Stimulated activated naive CD8-positive, alpha-beta T cell treated with anti-CD3 and anti-CD28 coated beads, Interleukin-15, Interleukin-2, amounts not matched to agents 100 ng/mL and 50 ng/mL, for 24 hours (primary cell): ENCODE results near the gene MACO1.

Experiments used
- H3K27ac Mint-ChIP-seq: one replicate; pipeline ENCODE4 v1.8.0; 2021; ENCODE audit warnings: mild to moderate bottlenecking, mixed read lengths
- H3K27me3 Mint-ChIP-seq: one replicate; pipeline ENCODE4 v1.8.0; 2021; ENCODE audit warnings: mixed read lengths
- H3K36me3 Mint-ChIP-seq: one replicate; pipeline ENCODE4 v1.8.0; 2021; ENCODE audit warnings: low read depth, mixed read lengths
- H3K4me1 Mint-ChIP-seq: one replicate; pipeline ENCODE4 v1.8.0; 2021; ENCODE audit warnings: low read depth, mixed read lengths
- H3K4me3 Mint-ChIP-seq: one replicate; pipeline ENCODE4 v1.8.0; 2021; ENCODE audit warnings: mild to moderate bottlenecking, mixed read lengths
- H3K9me3 Mint-ChIP-seq: one replicate; pipeline ENCODE4 v1.8.0; 2021; ENCODE audit warnings: mixed read lengths

MACO1 gene

GRCh38 chr1:25484096-25484495 is 53.4 kb downstream of the MACO1 start:
- Mint-ChIP-seq H3K27me3 (no peaks in the 10 kb centered on the region), H3K36me3 (peaks cover 23% of the 10 kb centered on the region), H3K9me3 (no peaks in the 10 kb centered on the region), H3K27ac (no peak overlapping the region), H3K4me3 (no peak overlapping the region), H3K4me1 (peaks cover 5% of the 10 kb centered on the region)

GRCh38 chr1:25484533-25484932 is 53.8 kb downstream of the MACO1 start:
- H3K27ac Mint-ChIP-seq, result no peak overlapping the region

GRCh38 chr1:25485536-25486411 is 55.1 kb downstream of the MACO1 start:
- Mint-ChIP-seq H3K27ac (no peak overlapping the region), H3K4me3 (no peak overlapping the region), H3K27me3 (no peaks in the 10 kb centered on the region), H3K36me3 (peaks cover 38% of the 10 kb centered on the region), H3K4me1 (peaks cover 5% of the 10 kb centered on the region), H3K9me3 (no peaks in the 10 kb centered on the region)

More at GRCh38 chr1:25484533-25484932, 53.8 kb downstream of the MACO1 start:
- H3K9me3 Mint-ChIP-seq, result no peaks in the 10 kb centered on the region
- peaks cover 5% of the 10 kb centered on the region for H3K4me1 Mint-ChIP-seq
- H3K4me3 Mint-ChIP-seq, result no peak overlapping the region
- peaks cover 28% of the 10 kb centered on the region for H3K36me3 Mint-ChIP-seq
- H3K27me3 Mint-ChIP-seq, result no peaks in the 10 kb centered on the region

- no peaks in the 10 kb centered on the region for H3K27me3 Mint-ChIP-seq
- H3K4me3 Mint-ChIP-seq, result no peak overlapping the region
- peaks cover 5% of the 10 kb centered on the region for H3K4me1 Mint-ChIP-seq
- H3K27ac Mint-ChIP-seq, result no peak overlapping the region
- no peaks in the 10 kb centered on the region for H3K9me3 Mint-ChIP-seq
- peaks cover 45% of the 10 kb centered on the region for H3K36me3 Mint-ChIP-seq
These were observed 55.9 kb downstream of the MACO1 start for GRCh38 chr1:25486602-25487001.

GRCh38 chr1:25487628-25488027 is 56.9 kb downstream of the MACO1 start:
- Mint-ChIP-seq H3K4me3 (no peak overlapping the region), H3K9me3 (no peaks in the 10 kb centered on the region), H3K27ac (no peak overlapping the region), H3K36me3 (peaks cover 52% of the 10 kb centered on the region), H3K4me1 (peaks cover 5% of the 10 kb centered on the region), H3K27me3 (no peaks in the 10 kb centered on the region)

GRCh38 chr1:25492323-25492722 is 61.6 kb downstream of the MACO1 start:
- Mint-ChIP-seq H3K4me3 (no peak overlapping the region), H3K4me1 (no peaks in the 10 kb centered on the region), H3K27me3 (no peaks in the 10 kb centered on the region), H3K27ac (no peak overlapping the region), H3K36me3 (peaks cover 54% of the 10 kb centered on the region), H3K9me3 (no peaks in the 10 kb centered on the region)

- Mint-ChIP-seq H3K27ac (no peak overlapping the region), H3K36me3 (peaks cover 57% of the 10 kb centered on the region), H3K9me3 (no peaks in the 10 kb centered on the region), H3K27me3 (no peaks in the 10 kb centered on the region), H3K4me3 (no peak overlapping the region), H3K4me1 (no peaks in the 10 kb centered on the region)
These were observed 64.3 kb downstream of the MACO1 start for GRCh38 chr1:25494952-25495351.

GRCh38 chr1:25500694-25501093 is 70.0 kb downstream of the MACO1 start:
- Mint-ChIP-seq H3K27ac (no peak overlapping the region), H3K4me1 (no peaks in the 10 kb centered on the region), H3K9me3 (no peaks in the 10 kb centered on the region)

GRCh38 chr1:25501235-25502058 is 70.8 kb downstream of the MACO1 start:
- H3K27ac Mint-ChIP-seq, result no peak overlapping the region
- H3K36me3 Mint-ChIP-seq, result peaks cover 24% of the 10 kb centered on the region
- no peak overlapping the region for H3K4me3 Mint-ChIP-seq
- no peaks in the 10 kb centered on the region for H3K27me3 Mint-ChIP-seq
- H3K9me3 Mint-ChIP-seq, result no peaks in the 10 kb centered on the region
- H3K4me1 Mint-ChIP-seq, result peaks cover 6% of the 10 kb centered on the region

More at GRCh38 chr1:25500694-25501093, 70.0 kb downstream of the MACO1 start:
- H3K36me3 Mint-ChIP-seq, result peaks cover 27% of the 10 kb centered on the region
- H3K4me3 Mint-ChIP-seq, result no peak overlapping the region
- H3K27me3 Mint-ChIP-seq, result no peaks in the 10 kb centered on the region

- no peaks in the 10 kb centered on the region for H3K9me3 Mint-ChIP-seq
- no peak overlapping the region for H3K4me3 Mint-ChIP-seq
- no peaks in the 10 kb centered on the region for H3K27me3 Mint-ChIP-seq
- H3K36me3 Mint-ChIP-seq, result peaks cover 11% of the 10 kb centered on the region
- no peak overlapping the region for H3K27ac Mint-ChIP-seq
- H3K4me1 Mint-ChIP-seq, result peaks cover 14% of the 10 kb centered on the region
These were observed 72.3 kb downstream of the MACO1 start for GRCh38 chr1:25502957-25503356.

GRCh38 chr1:25503551-25504426 is 73.1 kb downstream of the MACO1 start:
- peaks cover 14% of the 10 kb centered on the region for H3K4me1 Mint-ChIP-seq
- no peak overlapping the region for H3K27ac Mint-ChIP-seq
- no peaks in the 10 kb centered on the region for H3K27me3 Mint-ChIP-seq
- H3K9me3 Mint-ChIP-seq, result no peaks in the 10 kb centered on the region
- peaks cover 4% of the 10 kb centered on the region for H3K36me3 Mint-ChIP-seq
- H3K4me3 Mint-ChIP-seq, result no peak overlapping the region

- Mint-ChIP-seq H3K9me3 (no peaks in the 10 kb centered on the region), H3K27me3 (no peaks in the 10 kb centered on the region), H3K4me3 (no peak overlapping the region), H3K4me1 (peaks cover 14% of the 10 kb centered on the region), H3K36me3 (no peaks in the 10 kb centered on the region), H3K27ac (no peak overlapping the region)
These were observed 74.3 kb downstream of the MACO1 start for GRCh38 chr1:25504706-25505595.

- no peaks in the 10 kb centered on the region for H3K9me3 Mint-ChIP-seq
- H3K4me1 Mint-ChIP-seq, result peaks cover 14% of the 10 kb centered on the region
- no peak overlapping the region for H3K27ac Mint-ChIP-seq
- H3K36me3 Mint-ChIP-seq, result no peaks in the 10 kb centered on the region
- no peaks in the 10 kb centered on the region for H3K27me3 Mint-ChIP-seq
- H3K4me3 Mint-ChIP-seq, result no peak overlapping the region
These were observed 75.1 kb downstream of the MACO1 start for GRCh38 chr1:25505656-25506385.
